K562 (cell line): Measurements from ENCODE around the gene AMOTL1.

Experiments
- ATF1 ChIP-seq, 2 experiments: fragments of 450-650 bp in 1 of 2; IDR thresholded peaks; 2 replicates each; pipeline ENCODE4 v1.6.1; 2016; ENCODE audit warnings: missing compliant biosample characterization in 1 of 2, missing genetic modification characterization in 1 of 2
- CTCF ChIP-seq, 3 experiments: IDR thresholded peaks in 2 of 3; conservative IDR thresholded peaks in 1 of 3; 2 replicates each; pipeline ENCODE4 v1.5.1; 2011 to 2012; ENCODE audit warnings: low read length in 3 of 3, mild to moderate bottlenecking in 3 of 3, control low read depth in 2 of 3, improper control_type of control experiment in 1 of 3, inconsistent platforms in 1 of 3, low read depth in 1 of 3, mixed read lengths in 1 of 3, moderate library complexity in 1 of 3; ENCODE audit not compliant: insufficient read depth in 2 of 3
- FOS ChIP-seq: IDR thresholded peaks from 3 replicates; pipeline ENCODE4 v1.6.1; 2011; ENCODE audit not compliant: insufficient read length; ENCODE audit errors: extremely low read depth
- MAX ChIP-seq: sonication (generic); formaldehyde crosslinking; IDR thresholded peaks from 2 replicates; pipeline ENCODE4 v1.9.0; 2022; ENCODE audit warnings: mild to moderate bottlenecking, missing genetic modification reagents
- RB1 ChIP-seq: fragments of 450-650 bp; IDR thresholded peaks from 2 replicates; pipeline ENCODE4 v1.6.1; 2017; ENCODE audit warnings: low read depth, mild to moderate bottlenecking
- TAF1 ChIP-seq: IDR thresholded peaks from 2 replicates; pipeline ENCODE4 v1.6.1; 2011; ENCODE audit warnings: mild to moderate bottlenecking, low read length, moderate library complexity; ENCODE audit not compliant: insufficient read depth, control insufficient read depth, severe bottlenecking; ENCODE audit errors: extremely low read depth
- ZBTB17 ChIP-seq: fragments of 450-650 bp; formaldehyde crosslinking; IDR thresholded peaks from 2 replicates; pipeline ENCODE4 v1.4.0; 2020; ENCODE audit warnings: mild to moderate bottlenecking
- ZBTB8A ChIP-seq: fragments of 450-650 bp; IDR thresholded peaks from 2 replicates; pipeline ENCODE4 v1.6.1; 2018; ENCODE audit warnings: mild to moderate bottlenecking, moderate library complexity; ENCODE audit not compliant: partially characterized antibody
- ZC3H8 ChIP-seq: fragments of 450-650 bp; IDR thresholded peaks from 2 replicates; pipeline ENCODE4 v1.6.1; 2017

GRCh38 chr11:94830722-94831510 is 62.8 kb downstream of the AMOTL1 start:
- TF ChIP-seq CTCF (IDR thresholded peaks at IDR 0.05 in 2 of 3, conservative IDR thresholded peaks at IDR 0.05 in 1 of 3; ENCODE audit: insufficient read depth in 2 of 3, low read depth in 1 of 3, low read length in 3 of 3) (no peak), TAF1 (no peak), ZC3H8 (no peak), FOS (no peak), ATF1 (CRISPR knock-in tag; IDR thresholded peaks at IDR 0.05) (no peak), ATF1 (tag; IDR thresholded peaks at IDR 0.05) (no peak), ZBTB8A (no peak), ZBTB17 (CRISPR knock-in tag) (no peak), MAX (CRISPR knock-in tag) (no peak), RB1 (no peak)
